ENCODE data around the gene DGKQ.
A peak's percentile ranks its signal among the peaks of the same experiment; 100 is the strongest.

Gene DGKQ, protein sequence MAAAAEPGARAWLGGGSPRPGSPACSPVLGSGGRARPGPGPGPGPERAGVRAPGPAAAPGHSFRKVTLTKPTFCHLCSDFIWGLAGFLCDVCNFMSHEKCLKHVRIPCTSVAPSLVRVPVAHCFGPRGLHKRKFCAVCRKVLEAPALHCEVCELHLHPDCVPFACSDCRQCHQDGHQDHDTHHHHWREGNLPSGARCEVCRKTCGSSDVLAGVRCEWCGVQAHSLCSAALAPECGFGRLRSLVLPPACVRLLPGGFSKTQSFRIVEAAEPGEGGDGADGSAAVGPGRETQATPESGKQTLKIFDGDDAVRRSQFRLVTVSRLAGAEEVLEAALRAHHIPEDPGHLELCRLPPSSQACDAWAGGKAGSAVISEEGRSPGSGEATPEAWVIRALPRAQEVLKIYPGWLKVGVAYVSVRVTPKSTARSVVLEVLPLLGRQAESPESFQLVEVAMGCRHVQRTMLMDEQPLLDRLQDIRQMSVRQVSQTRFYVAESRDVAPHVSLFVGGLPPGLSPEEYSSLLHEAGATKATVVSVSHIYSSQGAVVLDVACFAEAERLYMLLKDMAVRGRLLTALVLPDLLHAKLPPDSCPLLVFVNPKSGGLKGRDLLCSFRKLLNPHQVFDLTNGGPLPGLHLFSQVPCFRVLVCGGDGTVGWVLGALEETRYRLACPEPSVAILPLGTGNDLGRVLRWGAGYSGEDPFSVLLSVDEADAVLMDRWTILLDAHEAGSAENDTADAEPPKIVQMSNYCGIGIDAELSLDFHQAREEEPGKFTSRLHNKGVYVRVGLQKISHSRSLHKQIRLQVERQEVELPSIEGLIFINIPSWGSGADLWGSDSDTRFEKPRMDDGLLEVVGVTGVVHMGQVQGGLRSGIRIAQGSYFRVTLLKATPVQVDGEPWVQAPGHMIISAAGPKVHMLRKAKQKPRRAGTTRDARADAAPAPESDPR

GRCh38 chr4:973431-974397 is at the start of gene DGKQ:
TSS of gene DGKQ (minus strand) at chr4:973569. CDS start at chr4:973482, 87 bp downstream.
- DNase-seq, result peak; percentile 93

- no peak for DNase-seq
Observed at GRCh38 chr4:1022739-1023066, 49.3 kb upstream of the DGKQ start.

GRCh38 chr4:1022051-1022738 is 48.8 kb upstream of the DGKQ start:
- no peak for DNase-seq

DNA sequence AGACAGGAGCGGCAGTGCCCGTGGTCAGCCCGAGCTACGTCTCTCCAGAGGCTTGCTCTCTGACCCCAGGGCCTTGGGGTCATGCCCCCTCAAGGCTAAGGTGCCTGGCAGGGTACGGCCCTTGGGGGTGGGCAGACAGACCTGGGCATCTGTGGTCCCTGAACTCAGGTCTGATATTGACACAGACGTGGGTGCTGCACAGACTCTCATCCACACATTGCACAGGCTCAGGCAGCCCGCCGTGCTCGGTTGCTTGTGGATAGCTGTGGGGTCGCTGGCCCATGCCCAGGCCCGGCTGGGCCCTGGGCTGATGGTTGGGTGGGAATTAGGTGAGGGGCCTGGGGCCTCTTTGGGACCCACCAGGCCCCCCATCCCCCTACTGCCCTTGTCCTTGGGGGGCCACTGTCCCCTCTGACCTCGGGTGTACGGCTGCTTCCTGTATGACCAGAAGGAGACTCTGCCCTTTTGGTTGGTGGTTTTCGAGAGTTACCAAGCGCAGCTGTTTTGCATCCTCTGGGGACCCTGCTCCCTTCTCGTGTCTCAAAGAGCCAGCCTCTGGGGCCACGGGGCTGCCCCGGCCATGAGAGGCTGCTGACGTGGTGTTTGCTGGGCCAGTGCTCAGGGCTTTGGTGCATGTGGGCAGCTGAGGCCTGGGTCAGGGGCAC is 48.1 kb upstream of the DGKQ start:
- DNase-seq, result no peak

- DNase-seq, result peak; percentile 79
Observed at GRCh38 chr4:1019729-1020470, 46.5 kb upstream of the DGKQ start.

GRCh38 chr4:1019320-1019719 is 46.0 kb upstream of the DGKQ start:
- no peak for DNase-seq

GRCh38 chr4:1018147-1019020 is 45.0 kb upstream of the DGKQ start:
- DNase-seq, result no peak

DNA sequence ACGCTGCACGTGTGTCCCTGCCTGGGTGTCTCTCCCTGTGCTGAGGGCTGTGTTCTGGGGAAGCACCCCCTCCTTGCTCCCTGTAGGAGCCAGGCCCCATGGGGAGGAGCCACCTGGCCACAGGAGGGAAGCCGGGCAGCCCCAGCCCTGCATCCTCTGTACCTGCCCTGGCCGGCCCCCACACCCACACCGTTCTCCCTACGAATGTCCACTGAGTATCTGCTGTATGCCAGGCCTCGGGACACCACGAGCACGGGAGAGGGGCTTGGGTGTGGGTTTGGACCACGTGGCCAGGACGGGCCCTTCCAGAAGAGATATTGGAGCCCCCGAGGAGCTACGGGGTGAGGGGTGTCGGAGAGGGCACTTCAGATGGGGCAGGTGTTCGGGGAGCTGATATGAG is 44.3 kb upstream of the DGKQ start:
- DNase-seq, result no peak

GRCh38 chr4:1017211-1017610 is 43.8 kb upstream of the DGKQ start:
- DNase-seq, result no peak

GRCh38 chr4:1015746-1016145 is 42.4 kb upstream of the DGKQ start:
- DNase-seq, result no peak

GRCh38 chr4:1015179-1015578 is 41.8 kb upstream of the DGKQ start:
- no peak for DNase-seq

DNA sequence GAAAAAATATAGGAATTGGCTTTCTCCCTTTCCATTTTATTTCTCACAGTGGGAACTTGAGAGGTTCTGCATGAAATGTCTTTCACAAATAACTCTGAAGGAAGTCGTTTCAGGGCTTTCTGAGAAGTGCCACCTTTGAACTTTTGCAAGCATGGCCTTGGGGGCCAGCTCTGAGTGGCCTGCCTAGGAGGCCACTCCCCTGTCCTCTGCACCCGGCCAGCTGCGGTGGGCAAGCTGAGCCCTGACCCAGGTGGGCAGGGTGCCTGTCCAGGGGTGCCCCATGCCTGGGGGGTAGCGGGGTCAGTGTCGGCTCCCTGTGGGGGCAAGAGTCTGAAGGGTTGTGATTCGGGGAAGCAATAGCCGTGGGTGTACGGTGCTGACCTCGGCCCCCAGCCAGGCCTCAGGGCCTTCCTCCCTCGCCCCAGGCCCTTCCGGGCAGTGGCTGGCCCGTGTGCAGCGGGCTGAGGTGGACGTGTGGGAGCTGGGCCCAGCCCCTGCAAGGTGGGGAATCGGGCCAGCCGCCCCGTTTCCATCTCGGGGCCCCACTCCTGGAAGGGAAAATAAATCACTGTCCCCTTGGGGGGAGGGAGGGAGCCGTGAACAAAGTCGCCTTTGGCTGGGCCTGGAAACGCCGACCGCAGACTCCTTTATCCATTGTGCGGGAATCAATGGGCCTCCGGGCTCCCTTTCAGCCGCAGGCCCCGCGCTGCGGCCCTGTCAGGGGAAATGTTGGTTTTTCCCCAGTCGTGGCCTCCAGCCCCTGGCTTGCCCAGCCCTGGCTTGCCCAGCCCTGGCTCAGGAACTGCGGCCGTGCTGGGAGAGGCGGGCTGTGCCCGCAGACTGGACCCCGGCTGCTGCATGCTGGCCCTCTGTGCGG is 41.2 kb upstream of the DGKQ start:
- peak; percentile 61 for DNase-seq

DNA sequence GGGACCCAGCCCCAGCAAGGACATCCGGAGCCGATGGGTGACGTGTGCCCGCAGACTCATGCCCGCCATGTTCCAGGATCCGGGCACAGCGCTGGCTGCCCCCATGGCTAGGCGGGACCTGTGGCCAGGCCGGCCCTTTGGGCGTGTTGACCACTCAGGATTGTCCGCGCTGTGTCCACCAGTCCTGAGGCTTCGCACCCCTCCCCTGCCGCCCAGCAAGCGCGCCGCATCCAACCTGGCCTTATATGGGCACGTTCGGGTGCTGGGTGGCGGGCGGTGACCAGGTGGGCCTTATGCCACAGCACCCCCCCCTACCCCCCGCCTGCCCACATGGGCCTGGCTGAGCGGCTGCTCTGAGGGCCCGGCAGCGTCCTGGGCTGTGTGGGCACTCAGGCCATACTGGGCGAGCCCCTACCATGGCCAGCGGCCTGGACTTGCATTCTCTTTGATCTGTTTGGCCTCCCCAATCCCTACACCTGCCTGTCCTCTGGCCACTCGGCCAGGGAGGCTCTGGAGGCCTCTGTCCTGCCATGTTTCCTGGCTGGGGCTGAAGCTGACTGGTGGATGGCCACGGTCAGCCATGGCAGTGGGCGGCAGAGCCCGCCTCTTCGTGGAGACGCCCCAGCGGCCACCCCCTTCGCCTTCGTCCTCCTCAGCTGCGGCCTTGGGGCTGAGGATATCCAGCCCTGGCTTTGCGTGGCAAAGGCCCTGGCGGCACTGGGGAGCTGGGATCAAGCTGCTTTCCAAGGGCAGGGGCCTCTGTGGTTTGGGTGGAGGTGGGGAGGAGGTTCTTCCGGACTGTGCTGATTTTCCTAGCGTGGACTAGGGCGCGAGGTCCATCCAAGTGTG is 40.1 kb upstream of the DGKQ start:
- no peak for DNase-seq

DNA sequence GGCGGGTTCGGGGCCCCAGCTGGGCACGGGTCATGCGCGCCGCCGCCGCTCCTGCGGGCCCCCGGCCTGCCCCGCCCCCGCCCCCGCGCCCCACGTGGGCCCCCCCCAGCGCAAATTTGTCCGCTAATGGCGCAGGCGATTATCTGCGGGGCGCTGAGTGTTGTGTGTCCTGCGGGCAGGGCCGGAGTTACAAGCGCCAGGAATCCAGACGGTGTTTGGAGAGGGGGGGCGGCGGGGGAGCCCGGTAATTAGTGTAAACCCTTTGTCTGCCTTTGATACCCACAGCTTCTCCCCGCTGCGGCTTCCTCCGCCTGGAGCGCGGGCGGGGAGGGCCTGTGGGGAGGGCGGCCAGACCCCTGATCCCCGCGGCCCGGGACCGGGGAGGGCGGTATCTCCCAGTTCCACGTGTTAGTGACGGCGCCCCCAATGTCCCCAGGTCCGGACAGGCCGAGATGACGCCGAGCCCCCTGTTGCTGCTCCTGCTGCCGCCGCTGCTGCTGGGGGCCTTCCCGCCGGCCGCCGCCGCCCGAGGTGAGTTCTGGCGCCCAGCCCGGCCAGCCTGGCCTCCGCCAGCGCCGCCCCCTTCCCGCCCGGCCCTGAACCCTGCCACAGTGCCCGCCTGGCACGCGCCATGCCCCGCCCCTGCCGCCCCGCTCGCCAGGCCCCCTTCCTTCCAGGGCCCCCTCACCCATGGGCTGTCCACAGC is 38.8 kb upstream of the DGKQ start:
- DNase-seq, result peak; percentile 74

DNA sequence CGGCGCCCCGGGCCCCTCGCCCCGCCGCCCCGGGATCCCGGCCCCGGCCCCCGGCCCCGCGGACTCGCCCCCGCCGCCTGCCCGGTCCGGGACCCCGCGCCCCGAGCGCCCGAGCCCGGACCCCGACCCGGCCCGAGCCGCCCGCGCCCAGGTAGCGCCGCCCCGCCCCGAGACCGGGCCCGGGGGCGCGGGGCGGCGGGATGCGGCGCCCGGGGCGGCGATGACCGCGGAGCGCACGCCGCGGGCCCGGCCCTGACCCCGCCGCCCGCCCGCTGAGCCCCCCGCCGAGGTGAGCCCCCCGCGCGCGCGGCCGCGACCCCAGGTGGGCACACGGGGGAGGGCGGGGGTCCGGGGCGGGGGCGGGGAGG is 38.3 kb upstream of the DGKQ start:
- DNase-seq, result no peak

- peak; percentile 93 for DNase-seq
Observed at GRCh38 chr4:1011022-1011665, 37.8 kb upstream of the DGKQ start, which contains the start of gene FGFRL1. TSS of gene FGFRL1 (plus strand) at chr4:1011626. CDS start at chr4:1012486, 860 bp downstream.

Measured in eye (tissue), 1 donor.